Measurements from ENCODE around the gene ZNF91.
"Not testable (repeated sequence)": the region's sequence is repeated elsewhere in the genome, so short reads cannot be mapped to it uniquely, and the experiment has no call there.

Gene ZNF91

DNA sequence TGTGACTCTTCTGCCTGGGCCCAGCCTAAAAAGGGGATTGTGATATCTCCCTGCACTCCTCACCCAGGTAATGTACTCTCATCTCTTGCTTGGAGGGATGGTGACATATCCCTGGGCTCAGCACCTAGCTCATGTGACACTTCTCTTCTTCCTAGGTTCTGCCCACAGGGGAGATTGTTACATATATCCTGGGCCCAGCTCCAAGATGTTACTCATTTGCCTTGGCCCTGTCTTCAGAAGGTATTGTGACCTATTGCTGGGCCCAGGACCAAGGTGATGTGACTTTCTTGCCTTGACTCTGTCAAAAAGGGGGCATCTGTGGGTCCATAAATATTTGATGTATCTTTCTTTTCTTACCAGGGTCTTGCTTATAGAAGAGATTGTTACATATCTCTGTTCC, 73.9 kb downstream of the ZNF91 start:
- H3K4me1 Mint-ChIP-seq; DNase-seq (ENCODE audit: low spot score in 2 of 2); ATAC-seq (ENCODE audit: low read depth); H3K4me3 Mint-ChIP-seq; H3K27ac Mint-ChIP-seq; H3K27me3 Mint-ChIP-seq: not testable (repeated sequence)
- Mint-ChIP-seq H3K36me3 (peaks cover 16% of the 10 kb centered on the region), H3K9me3 (peaks cover 24% of the 10 kb centered on the region)

DNA sequence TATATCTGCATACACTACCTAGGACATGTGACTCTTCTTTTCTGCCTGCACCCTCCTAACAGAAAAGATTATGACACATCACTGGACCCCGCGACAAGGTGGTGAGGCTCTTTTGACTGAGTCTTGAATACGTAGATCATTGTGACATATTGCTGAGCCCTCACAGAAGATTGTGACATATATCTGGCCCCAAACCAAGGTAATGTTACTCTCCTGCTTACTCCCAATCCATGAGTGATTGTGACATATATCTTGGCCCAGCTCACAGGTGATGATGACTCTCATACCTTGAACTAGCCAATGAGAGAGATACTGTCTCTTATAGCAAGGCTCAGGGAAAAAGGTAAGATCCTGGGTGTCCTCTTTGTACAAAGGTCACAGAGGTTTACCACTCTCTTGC, 75.7 kb downstream of the ZNF91 start:
- not testable (repeated sequence) for H3K4me3 Mint-ChIP-seq; H3K27me3 Mint-ChIP-seq; H3K4me1 Mint-ChIP-seq; DNase-seq (ENCODE audit: low spot score in 2 of 2); ATAC-seq (ENCODE audit: low read depth); H3K27ac Mint-ChIP-seq
- Mint-ChIP-seq H3K36me3 (peaks cover 12% of the 10 kb centered on the region), H3K9me3 (peaks cover 17% of the 10 kb centered on the region)

DNA sequence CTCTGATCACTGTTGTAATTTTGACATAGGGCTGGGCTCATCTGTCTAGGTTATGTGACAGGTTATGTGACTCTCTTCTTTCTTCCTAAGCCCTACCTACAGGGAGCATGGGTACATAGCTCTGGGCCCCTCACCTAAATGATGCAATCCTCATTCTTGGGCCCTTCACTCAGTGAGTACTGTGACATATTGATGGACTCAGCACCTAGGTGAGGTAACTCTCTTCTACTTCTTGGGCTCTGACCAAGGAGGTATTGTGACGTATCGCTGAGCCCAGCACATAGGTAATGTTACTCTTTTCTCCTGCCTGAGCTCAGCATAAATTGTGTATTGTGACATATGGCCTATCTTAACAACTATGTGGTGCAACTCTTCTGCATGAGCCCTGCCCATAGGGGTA, 76.3 kb downstream of the ZNF91 start:
- not testable (repeated sequence) for ATAC-seq (ENCODE audit: low read depth); H3K36me3 Mint-ChIP-seq; DNase-seq (ENCODE audit: low spot score in 2 of 2); H3K4me3 Mint-ChIP-seq; H3K27me3 Mint-ChIP-seq; H3K4me1 Mint-ChIP-seq; H3K27ac Mint-ChIP-seq
- H3K9me3 Mint-ChIP-seq, result peaks cover 14% of the 10 kb centered on the region

DNA sequence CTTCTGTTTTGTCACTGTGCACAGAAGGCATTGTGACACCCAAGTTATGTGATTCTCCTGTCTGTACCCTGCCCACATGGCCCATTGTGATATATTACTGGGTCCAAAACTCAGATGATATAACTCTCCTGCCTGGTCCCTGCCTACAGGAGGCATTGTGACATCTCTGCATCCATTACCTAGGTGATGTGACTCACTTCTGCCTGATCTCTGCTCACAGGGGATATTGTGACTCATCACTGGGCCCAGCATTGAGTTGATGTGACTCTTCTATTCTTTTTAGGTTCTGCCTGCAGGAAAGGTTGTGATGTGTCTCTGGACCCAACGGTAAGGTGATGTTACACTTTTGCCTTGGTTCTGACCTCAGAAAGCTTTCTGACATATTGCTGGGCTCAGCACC, 77.1 kb downstream of the ZNF91 start:
- Mint-ChIP-seq H3K9me3 (peaks cover 6% of the 10 kb centered on the region), H3K36me3 (peaks cover 5% of the 10 kb centered on the region), H3K4me1 (no peaks in the 10 kb centered on the region), H3K27ac (no peak overlapping the region), H3K4me3 (no peak overlapping the region), H3K27me3 (no peaks in the 10 kb centered on the region)
- ATAC-seq (ENCODE audit: low read depth), result no peak
- DNase-seq (ENCODE audit: low spot score in 2 of 2), result no peak

DNA sequence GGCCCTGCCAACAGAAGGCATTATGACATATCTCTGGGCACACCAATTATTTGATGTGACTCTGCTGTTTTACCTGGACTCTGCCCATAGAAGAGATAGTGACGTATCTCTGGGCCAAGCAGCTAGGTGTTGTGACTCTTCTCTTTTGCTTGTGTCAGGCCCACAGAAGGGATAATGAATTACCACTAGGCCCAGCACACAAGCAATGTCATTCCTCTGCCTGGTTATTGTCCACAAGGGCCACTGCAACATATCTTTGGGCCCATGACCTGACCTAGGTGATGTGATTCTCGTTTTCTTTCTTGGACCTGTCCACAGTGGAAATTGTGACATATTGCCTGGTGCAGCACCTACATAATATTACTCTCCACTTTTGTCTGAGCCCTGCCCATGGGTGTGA, 80.0 kb downstream of the ZNF91 start:
- H3K27me3 Mint-ChIP-seq, result no peaks in the 10 kb centered on the region
- no peak overlapping the region for H3K4me3 Mint-ChIP-seq

DNA sequence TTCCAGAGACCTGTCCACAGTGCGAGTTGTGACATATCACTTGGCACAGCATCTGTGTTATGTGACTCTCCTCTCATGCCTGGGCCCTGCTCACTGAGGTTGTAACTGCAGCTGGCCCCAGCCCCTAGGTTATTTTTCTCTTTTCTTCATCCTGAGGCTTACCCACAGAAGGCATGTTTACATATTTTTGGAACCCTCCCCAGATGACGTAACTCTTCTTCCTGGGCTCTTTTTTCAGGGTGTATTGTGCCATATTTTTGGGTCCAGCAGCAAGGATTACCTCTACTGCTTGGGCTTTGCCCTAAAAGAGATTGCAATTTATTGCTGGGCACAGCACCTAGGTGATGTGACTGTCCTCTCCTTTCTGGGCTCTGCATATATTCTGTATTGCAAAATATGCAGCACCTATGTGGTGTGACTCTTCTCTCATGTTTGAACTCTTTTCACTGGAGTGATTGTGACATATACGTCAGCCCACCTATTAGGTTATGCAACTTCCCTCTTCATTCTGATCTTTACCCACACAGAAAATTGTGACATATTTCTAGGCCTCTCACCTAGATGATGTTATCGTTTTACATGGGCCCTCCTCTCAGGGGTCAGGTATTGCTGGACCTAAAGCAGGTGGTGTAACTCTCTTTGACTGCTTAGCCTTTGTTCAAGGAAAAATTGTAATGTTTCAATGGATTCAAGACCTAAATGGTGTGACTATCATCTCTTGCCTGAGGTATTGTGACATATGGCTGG, 80.6 kb downstream of the ZNF91 start:
- ATAC-seq (ENCODE audit: low read depth), result no peak
- Mint-ChIP-seq H3K27me3 (no peaks in the 10 kb centered on the region), H3K4me3 (no peak overlapping the region), H3K36me3 (peaks cover 2% of the 10 kb centered on the region), H3K9me3 (peaks cover 3% of the 10 kb centered on the region), H3K27ac (no peak overlapping the region), H3K4me1 (no peaks in the 10 kb centered on the region)
- DNase-seq (ENCODE audit: low spot score in 2 of 2), result no peak

More for the DNA sequence above, 80.0 kb downstream of the ZNF91 start:
- no peak for ATAC-seq (ENCODE audit: low read depth)
- peaks cover 3% of the 10 kb centered on the region for H3K9me3 Mint-ChIP-seq
- H3K27ac Mint-ChIP-seq, result no peak overlapping the region
- H3K4me1 Mint-ChIP-seq, result no peaks in the 10 kb centered on the region
- peaks cover 2% of the 10 kb centered on the region for H3K36me3 Mint-ChIP-seq
- DNase-seq (ENCODE audit: low spot score in 2 of 2), result no peak

DNA sequence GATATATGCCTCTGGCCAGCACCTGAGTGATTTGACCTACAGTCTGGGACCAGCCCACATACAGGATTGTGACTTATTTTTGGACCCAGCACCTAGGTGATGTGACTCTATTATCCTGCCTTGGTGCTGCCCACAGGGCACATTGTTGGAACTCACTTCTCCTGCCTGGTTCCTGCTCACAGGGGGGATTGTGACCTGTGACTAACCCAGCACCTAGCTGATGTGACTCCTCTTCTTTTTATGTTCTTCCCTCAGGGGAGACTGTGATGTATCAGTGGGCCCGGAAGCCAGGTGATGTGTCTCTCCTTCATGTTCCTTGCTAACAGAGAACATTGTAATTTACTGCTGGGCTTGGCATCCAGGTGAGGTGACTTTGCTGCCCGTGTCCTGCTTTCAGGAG, 82.1 kb downstream of the ZNF91 start:
- H3K9me3 Mint-ChIP-seq, result no peaks in the 10 kb centered on the region
- no peak overlapping the region for H3K4me3 Mint-ChIP-seq
- no peaks in the 10 kb centered on the region for H3K36me3 Mint-ChIP-seq
- DNase-seq (ENCODE audit: low spot score in 2 of 2), result no peak
- no peak overlapping the region for H3K27ac Mint-ChIP-seq
- no peaks in the 10 kb centered on the region for H3K4me1 Mint-ChIP-seq
- no peaks in the 10 kb centered on the region for H3K27me3 Mint-ChIP-seq
- ATAC-seq (ENCODE audit: low read depth), result no peak

DNA sequence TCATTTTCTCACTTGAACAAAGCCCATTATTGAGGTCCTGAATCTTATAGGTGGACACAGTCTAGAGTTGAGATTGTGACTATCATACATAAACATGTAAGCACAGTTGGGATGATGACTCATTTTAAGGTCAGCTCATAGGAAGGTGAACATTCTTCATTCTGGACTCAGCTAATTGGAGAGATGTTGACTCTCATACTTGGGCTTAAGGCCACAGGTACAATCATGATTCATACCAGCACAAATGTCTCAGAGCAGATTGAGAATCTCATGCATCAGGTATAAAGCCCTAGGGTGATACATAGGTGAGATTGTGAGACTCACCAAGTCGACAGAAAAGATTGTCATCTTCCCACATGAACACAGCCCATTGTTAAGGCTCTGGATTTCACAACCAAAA, 82.8 kb downstream of the ZNF91 start:
- Mint-ChIP-seq H3K9me3 (no peaks in the 10 kb centered on the region), H3K27ac (no peak overlapping the region), H3K27me3 (no peaks in the 10 kb centered on the region), H3K36me3 (no peaks in the 10 kb centered on the region), H3K4me1 (no peaks in the 10 kb centered on the region), H3K4me3 (no peak overlapping the region)
- DNase-seq (ENCODE audit: low spot score in 2 of 2), result no peak
- no peak for ATAC-seq (ENCODE audit: low read depth)

DNA sequence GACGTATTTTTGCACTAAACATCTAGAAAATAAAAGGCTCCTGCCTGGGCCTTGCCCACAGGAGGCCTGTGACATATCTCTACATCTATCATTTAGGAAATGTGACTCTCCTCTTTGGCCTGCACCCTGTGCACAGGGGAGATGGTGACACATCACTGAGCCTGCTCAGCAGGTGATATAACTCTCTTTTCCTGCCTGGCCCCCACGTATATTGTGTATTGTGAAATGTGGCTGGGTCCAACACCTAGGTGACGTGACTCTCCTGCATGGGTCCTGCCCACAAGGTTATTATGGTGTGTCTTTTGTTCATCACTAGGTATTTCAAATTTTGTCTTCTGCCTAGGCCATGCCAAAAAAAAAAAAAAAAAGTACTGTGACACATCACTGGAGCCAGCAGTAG, 83.7 kb downstream of the ZNF91 start:
- ATAC-seq (ENCODE audit: low read depth) (no peak), DNase-seq (ENCODE audit: low spot score in 2 of 2) (no peak)
- H3K9me3 Mint-ChIP-seq, result no peaks in the 10 kb centered on the region
- no peaks in the 10 kb centered on the region for H3K4me1 Mint-ChIP-seq
- no peak overlapping the region for H3K27ac Mint-ChIP-seq
- no peaks in the 10 kb centered on the region for H3K27me3 Mint-ChIP-seq
- no peaks in the 10 kb centered on the region for H3K36me3 Mint-ChIP-seq
- no peak overlapping the region for H3K4me3 Mint-ChIP-seq

DNA sequence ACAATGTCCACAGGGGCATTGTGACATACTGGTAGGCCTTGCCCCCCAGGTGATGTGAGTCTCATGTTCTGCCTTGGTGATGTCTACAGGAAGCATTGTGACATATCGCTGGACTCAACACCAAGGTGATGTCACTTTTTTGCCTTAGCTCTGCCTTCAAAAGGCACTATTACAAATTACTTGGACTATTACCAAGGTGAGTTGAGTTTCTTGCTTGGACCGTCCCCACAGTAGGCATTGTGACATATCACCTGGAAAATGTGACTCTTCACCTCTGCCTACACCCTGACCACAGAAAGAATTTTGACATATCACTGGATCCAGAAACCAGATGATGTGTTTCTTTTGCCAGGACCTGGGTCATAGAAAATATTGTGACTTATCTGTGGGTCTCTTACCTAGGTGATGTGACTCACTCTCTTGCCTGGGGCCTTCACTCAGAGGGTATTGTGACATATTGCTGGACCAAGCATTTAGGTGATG, 84.5 kb downstream of the ZNF91 start:
- ATAC-seq (ENCODE audit: low read depth), result no peak
- Mint-ChIP-seq H3K36me3 (no peaks in the 10 kb centered on the region), H3K27ac (no peak overlapping the region), H3K9me3 (no peaks in the 10 kb centered on the region), H3K4me3 (no peak overlapping the region), H3K4me1 (no peaks in the 10 kb centered on the region), H3K27me3 (no peaks in the 10 kb centered on the region)
- no peak for DNase-seq (ENCODE audit: low spot score in 2 of 2)

DNA sequence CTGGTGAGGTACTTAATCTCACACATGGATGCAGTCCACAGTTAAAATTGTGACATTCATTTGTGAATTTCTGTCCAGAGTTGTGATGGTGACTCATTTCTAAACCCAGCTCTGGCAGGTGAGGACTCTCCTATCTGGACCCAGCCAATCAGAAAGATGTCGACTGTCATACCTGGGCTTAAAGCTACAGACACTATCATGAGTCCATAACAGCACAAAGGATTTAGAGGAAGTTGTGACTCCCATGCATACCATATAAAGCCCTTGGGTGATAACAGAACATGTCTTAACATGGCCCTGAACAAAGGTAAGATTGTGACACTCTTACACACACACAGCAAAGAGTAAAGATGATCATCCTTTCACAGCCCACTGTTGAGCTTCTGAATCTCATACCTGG, 85.3 kb downstream of the ZNF91 start:
- Mint-ChIP-seq H3K36me3 (no peaks in the 10 kb centered on the region), H3K4me1 (no peaks in the 10 kb centered on the region), H3K27me3 (no peaks in the 10 kb centered on the region), H3K27ac (no peak overlapping the region), H3K9me3 (no peaks in the 10 kb centered on the region), H3K4me3 (no peak overlapping the region)
- ATAC-seq (ENCODE audit: low read depth) (no peak), DNase-seq (ENCODE audit: low spot score in 2 of 2) (no peak)

DNA sequence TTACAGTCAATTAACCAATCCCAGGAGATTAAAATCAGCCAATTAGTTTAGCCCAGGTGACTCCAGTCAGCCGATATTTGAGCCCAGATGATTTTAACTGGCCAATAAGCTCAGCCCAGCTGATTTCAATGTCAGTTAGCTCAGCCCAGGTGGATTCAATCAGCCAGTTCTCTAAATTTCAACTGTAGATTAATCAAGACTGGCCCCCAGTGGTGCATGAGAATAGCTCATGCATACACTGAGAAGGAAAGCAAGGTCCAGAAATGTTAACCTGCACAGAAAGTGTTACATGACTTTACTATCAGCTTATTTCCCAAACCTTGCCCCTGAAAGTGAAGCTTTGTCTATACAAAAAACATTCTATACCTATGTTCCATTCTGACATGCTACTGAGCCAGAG, 89.7 kb downstream of the ZNF91 start:
- no peak for ATAC-seq (ENCODE audit: low read depth)
- H3K9me3 Mint-ChIP-seq, result peaks cover 2% of the 10 kb centered on the region
- peaks cover 2% of the 10 kb centered on the region for H3K36me3 Mint-ChIP-seq
- no peak for DNase-seq (ENCODE audit: low spot score in 2 of 2)
- no peak overlapping the region for H3K27ac Mint-ChIP-seq
- H3K4me3 Mint-ChIP-seq, result no peak overlapping the region
- peaks cover 2% of the 10 kb centered on the region for H3K27me3 Mint-ChIP-seq
- no peaks in the 10 kb centered on the region for H3K4me1 Mint-ChIP-seq

DNA sequence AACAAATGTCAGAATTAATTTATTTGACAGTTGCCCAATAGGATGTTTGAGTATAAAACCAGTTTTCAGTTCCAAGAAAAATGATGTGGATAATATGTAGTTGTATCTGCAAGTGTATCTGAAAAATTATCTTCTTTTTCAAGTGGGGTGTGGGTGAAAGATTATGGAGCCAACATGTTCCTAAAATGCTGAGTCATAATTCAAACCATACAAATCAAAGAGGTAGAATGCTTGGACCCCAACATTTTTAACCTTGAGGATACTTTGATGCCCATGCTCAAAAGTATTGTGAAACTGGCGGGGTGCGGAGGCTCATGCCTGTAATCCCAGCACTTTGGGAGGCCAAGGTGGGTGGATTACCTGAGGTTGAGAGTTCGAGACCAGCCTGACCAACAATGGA, 91.0 kb downstream of the ZNF91 start:
- DNase-seq (ENCODE audit: low spot score in 2 of 2) (no peak), ATAC-seq (ENCODE audit: low read depth) (no peak)
- Mint-ChIP-seq H3K9me3 (peaks cover 6% of the 10 kb centered on the region), H3K27me3 (peaks cover 2% of the 10 kb centered on the region), H3K36me3 (peaks cover 2% of the 10 kb centered on the region), H3K4me3 (no peak overlapping the region), H3K27ac (no peak overlapping the region), H3K4me1 (no peaks in the 10 kb centered on the region)

DNA sequence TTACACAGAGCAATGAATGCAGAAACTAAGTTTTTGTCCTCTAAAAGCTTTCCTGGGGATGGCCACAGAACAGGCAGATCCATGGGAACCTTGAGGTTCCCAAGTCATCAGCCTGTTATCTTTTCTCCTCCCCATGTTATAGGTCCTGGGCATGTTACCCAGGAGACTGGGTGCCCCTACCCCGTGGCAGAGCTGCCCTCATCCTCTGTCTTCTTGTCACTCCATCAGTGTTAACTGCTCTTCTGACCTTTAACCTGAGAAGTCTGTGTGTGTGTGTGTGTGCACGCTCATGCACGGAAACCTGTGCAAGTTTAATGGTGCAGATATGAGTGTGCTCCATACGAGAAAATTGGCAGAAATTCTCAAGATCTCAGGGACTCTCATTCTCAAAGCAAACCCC, 101.1 kb downstream of the ZNF91 start:
- Mint-ChIP-seq H3K9me3 (peaks cover 2% of the 10 kb centered on the region), H3K4me3 (no peak overlapping the region)

DNA sequence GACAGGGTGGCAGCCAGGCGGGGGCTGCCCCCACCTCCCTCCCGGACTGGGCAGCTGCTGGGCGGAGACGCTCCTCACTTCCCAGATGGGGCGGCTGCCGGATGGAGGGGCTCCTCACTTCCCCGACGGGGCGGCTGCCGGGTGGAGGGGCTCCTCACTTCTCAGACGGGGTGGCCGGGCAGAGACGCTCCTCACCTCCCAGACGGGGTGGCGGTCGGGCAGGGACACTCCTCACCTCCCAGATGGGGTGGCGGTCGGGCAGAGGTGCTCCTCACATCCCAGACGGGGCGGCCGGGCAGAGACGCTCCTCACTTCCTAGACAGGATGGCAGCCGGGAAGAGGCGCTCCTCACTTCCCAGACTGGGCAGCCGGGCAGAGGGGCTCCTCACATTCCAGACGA, 105.3 kb downstream of the ZNF91 start:
- not testable (repeated sequence) for H3K27me3 Mint-ChIP-seq, H3K4me3 Mint-ChIP-seq, H3K27ac Mint-ChIP-seq

More for the DNA sequence above, 101.1 kb downstream of the ZNF91 start:
- H3K27ac Mint-ChIP-seq, result no peak overlapping the region
- no peak for DNase-seq (ENCODE audit: low spot score in 2 of 2)
- no peaks in the 10 kb centered on the region for H3K4me1 Mint-ChIP-seq
- no peak for ATAC-seq (ENCODE audit: low read depth)
- no peaks in the 10 kb centered on the region for H3K36me3 Mint-ChIP-seq
- no peaks in the 10 kb centered on the region for H3K27me3 Mint-ChIP-seq

More for the DNA sequence above, 105.3 kb downstream of the ZNF91 start:
- not testable (repeated sequence) for H3K36me3 Mint-ChIP-seq; ATAC-seq (ENCODE audit: low read depth); DNase-seq (ENCODE audit: low spot score in 2 of 2); H3K4me1 Mint-ChIP-seq
- H3K9me3 Mint-ChIP-seq, result peaks cover 11% of the 10 kb centered on the region
